ENCODE measurements around the gene LAMTOR4.

- TF ChIP-seq POLR2A (IDR thresholded peaks at IDR 0.05) = no peak
- TF ChIP-seq, protein P1, sequence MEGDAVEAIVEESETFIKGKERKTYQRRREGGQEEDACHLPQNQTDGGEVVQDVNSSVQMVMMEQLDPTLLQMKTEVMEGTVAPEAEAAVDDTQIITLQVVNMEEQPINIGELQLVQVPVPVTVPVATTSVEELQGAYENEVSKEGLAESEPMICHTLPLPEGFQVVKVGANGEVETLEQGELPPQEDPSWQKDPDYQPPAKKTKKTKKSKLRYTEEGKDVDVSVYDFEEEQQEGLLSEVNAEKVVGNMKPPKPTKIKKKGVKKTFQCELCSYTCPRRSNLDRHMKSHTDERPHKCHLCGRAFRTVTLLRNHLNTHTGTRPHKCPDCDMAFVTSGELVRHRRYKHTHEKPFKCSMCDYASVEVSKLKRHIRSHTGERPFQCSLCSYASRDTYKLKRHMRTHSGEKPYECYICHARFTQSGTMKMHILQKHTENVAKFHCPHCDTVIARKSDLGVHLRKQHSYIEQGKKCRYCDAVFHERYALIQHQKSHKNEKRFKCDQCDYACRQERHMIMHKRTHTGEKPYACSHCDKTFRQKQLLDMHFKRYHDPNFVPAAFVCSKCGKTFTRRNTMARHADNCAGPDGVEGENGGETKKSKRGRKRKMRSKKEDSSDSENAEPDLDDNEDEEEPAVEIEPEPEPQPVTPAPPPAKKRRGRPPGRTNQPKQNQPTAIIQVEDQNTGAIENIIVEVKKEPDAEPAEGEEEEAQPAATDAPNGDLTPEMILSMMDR (IDR thresholded peaks at IDR 0.05) = no peak
These were observed 39.1 kb upstream of the LAMTOR4 start for GRCh38 chr7:100109521-100110163.

Measured in adrenal gland (tissue), 5 donors.